Neutrophil (primary cell): ENCODE data around the gene MAGEB17.

Experiments used
- H3K27ac ChIP-seq: fragments of 200-600 bp; sonication (generic); 2 replicates; pipeline ENCODE4 v1.5.1; 2016; ENCODE audit warnings: mild to moderate bottlenecking, moderate library complexity
- H3K27me3 ChIP-seq: fragments of 200-600 bp; sonication (generic); 2 replicates; pipeline ENCODE4 v1.6.0; 2016; ENCODE audit warnings: mild to moderate bottlenecking
- H3K36me3 ChIP-seq: fragments of 200-600 bp; sonication (generic); 2 replicates; pipeline ENCODE4 v1.5.1; 2017
- H3K4me1 ChIP-seq, 2 experiments: fragments of 200-600 bp in 1 of 2; sonication (generic) in 1 of 2; 1 replicate in 1 of 2; 2 replicates in 1 of 2; pipeline versions ENCODE4 v1.5.1 to v1.6.1; 2013 to 2016; ENCODE audit warnings: low read depth in 1 of 2, low read length in 1 of 2, mild to moderate bottlenecking in 1 of 2, moderate library complexity in 1 of 2; ENCODE audit not compliant: control insufficient read depth in 1 of 2, insufficient read depth in 1 of 2
- H3K4me3 ChIP-seq, 2 experiments: fragments of 200-600 bp in 1 of 2; sonication (generic) in 1 of 2; 1 replicate in 1 of 2; 2 replicates in 1 of 2; pipeline ENCODE4 v1.5.1; 2013 to 2016; ENCODE audit warnings: low read depth in 1 of 2, low read length in 1 of 2, mild to moderate bottlenecking in 1 of 2, moderate library complexity in 1 of 2
- H3K9me3 ChIP-seq: fragments of 200-600 bp; sonication (generic); 2 replicates; pipeline ENCODE4 v1.5.1; 2016
- CTCF ChIP-seq: fragments of 200-600 bp; sonication (generic); IDR thresholded peaks from 2 replicates; pipeline ENCODE4 v1.5.1; 2016; ENCODE audit warnings: antibody characterized with exemption

The MAGEB17 gene

GRCh38 chrX:16167181-16167580 is at the start of gene MAGEB17:
Gene MAGEB17 (plus strand): TSS chrX:16167481. CDS start chrX:16170383, 2,902 bp downstream.
- Histone ChIP-seq H3K9me3 (no peaks in the 10 kb centered on the region), H3K4me3 (no peak within 1 kb of the TSS), H3K4me1 (no peaks in the 10 kb centered on the region), H3K36me3 (no peaks in the 10 kb centered on the region), H3K27me3 (no peaks in the 10 kb centered on the region), H3K27ac (no peak within 1 kb of the TSS)
- no peak for TF ChIP-seq CTCF

GRCh38 chrX:16119353-16120220 is 47.7 kb upstream of the MAGEB17 start:
- Histone ChIP-seq H3K9me3 (no peaks in the 10 kb centered on the region), H3K4me3 (no peak overlapping the region), H3K4me1 (peaks cover 4% of the 10 kb centered on the region in 2 experiments), H3K27me3 (peaks cover 5% of the 10 kb centered on the region), H3K36me3 (no peaks in the 10 kb centered on the region), H3K27ac (no peak overlapping the region)
- no peak for TF ChIP-seq CTCF

- no peak overlapping the region for H3K4me3 ChIP-seq
- TF ChIP-seq CTCF, result no peak
These were observed 46.9 kb upstream of the MAGEB17 start for GRCh38 chrX:16120431-16120830.

GRCh38 chrX:16123222-16123786 is 44.0 kb upstream of the MAGEB17 start, which contains the start of gene GRPR:
Gene GRPR (plus strand): TSS chrX:16123565. CDS start chrX:16123954, 389 bp downstream.
- Histone ChIP-seq H3K4me3 (no peak within 1 kb of the TSS), H3K27me3 (peaks cover 5% of the 10 kb centered on the region), H3K27ac (no peak within 1 kb of the TSS), H3K36me3 (no peaks in the 10 kb centered on the region), H3K9me3 (no peaks in the 10 kb centered on the region), H3K4me1 (peaks cover 0 to 4% of the 10 kb centered on the region in 2 experiments)
- TF ChIP-seq CTCF, result peak; percentile 59

More at GRCh38 chrX:16120431-16120830, 46.9 kb upstream of the MAGEB17 start:
- Histone ChIP-seq H3K27ac (no peak overlapping the region), H3K27me3 (peaks cover 5% of the 10 kb centered on the region), H3K9me3 (no peaks in the 10 kb centered on the region), H3K4me1 (peaks cover 4% of the 10 kb centered on the region in 2 experiments), H3K36me3 (no peaks in the 10 kb centered on the region)

GRCh38 chrX:16124201-16124600 is 43.1 kb upstream of the MAGEB17 start:
- Histone ChIP-seq H3K9me3 (no peaks in the 10 kb centered on the region), H3K36me3 (no peaks in the 10 kb centered on the region), H3K27ac (no peak overlapping the region), H3K4me3 (no peak overlapping the region), H3K27me3 (peaks cover 5% of the 10 kb centered on the region), H3K4me1 (peaks cover 0 to 4% of the 10 kb centered on the region in 2 experiments)
- no peak for TF ChIP-seq CTCF
